Astrocyte (in vitro differentiated cells and primary cell): Measurements from ENCODE around the gene TSTD2.

Experiments
- EZH2 ChIP-seq: IDR thresholded peaks from 2 replicates; pipeline ENCODE4 v1.6.1; 2012; ENCODE audit warnings: mild to moderate bottlenecking, low read length, inconsistent platforms; ENCODE audit not compliant: insufficient read depth
- TF ChIP-seq, protein P1 (sequence below): IDR thresholded peaks from 2 replicates; pipeline ENCODE4 v1.5.1; 2011; ENCODE audit warnings: low read depth, mild to moderate bottlenecking, inconsistent platforms, low read length, moderate library complexity; ENCODE audit not compliant: insufficient read depth

DNA sequence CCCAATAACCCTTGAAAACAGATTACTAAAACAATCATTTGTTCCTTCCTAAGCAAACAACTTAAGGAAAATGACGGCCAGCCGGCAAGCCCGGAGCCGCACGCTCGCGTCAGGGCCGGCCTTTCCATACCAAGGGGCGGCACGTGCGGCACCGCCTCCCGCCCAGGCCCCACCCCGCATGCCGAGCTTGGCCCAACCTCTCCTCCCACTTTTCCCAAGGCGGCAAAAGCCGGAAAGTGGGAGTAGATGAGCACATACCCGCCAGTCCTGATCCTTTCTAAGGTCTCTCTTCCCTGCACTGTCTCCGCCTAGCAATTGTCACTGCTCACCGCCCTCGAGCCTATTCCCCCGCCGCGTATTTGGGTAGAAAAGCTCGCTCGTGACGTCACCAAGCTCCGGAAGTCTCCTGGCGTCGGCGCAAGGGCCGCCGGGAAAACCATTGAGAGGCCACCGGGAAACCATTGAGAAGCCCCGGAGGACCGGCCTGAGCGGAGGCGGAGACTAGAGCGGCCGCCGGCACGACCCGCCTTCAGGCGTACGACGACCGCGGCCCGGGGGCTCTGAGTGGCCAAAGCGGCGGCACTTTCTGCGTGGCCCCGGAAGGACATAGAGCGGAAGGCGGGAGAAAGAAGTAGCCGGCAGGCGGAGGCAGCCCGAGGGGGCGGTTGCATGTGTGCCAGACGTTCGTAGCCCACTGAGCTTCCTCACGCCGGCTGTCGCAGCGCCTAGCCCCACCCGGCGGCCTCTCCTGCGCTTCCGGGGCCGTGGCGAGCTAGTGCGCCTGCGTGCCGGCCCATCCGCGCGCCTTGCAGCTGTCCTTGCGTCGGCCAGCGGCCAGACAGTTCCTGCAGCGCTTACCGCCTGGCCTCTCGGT lies at the start of gene TSTD2, which contains the start of gene NCBP1:
- TF ChIP-seq, protein P1, sequence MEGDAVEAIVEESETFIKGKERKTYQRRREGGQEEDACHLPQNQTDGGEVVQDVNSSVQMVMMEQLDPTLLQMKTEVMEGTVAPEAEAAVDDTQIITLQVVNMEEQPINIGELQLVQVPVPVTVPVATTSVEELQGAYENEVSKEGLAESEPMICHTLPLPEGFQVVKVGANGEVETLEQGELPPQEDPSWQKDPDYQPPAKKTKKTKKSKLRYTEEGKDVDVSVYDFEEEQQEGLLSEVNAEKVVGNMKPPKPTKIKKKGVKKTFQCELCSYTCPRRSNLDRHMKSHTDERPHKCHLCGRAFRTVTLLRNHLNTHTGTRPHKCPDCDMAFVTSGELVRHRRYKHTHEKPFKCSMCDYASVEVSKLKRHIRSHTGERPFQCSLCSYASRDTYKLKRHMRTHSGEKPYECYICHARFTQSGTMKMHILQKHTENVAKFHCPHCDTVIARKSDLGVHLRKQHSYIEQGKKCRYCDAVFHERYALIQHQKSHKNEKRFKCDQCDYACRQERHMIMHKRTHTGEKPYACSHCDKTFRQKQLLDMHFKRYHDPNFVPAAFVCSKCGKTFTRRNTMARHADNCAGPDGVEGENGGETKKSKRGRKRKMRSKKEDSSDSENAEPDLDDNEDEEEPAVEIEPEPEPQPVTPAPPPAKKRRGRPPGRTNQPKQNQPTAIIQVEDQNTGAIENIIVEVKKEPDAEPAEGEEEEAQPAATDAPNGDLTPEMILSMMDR: no peak
- TF ChIP-seq EZH2: no peak
